Smooth muscle cell (in vitro differentiated cells): ENCODE measurements around the gene TMEM190. TPM values are rescaled to one million over a fixed set of nuclear protein-coding genes. Genes with fewer than 3 reads are reported as not detected.

ENCODE experiments used
- DNase-seq: peaks from one replicate; lab custom pipeline; 2025; ENCODE audit not compliant: unreplicated experiment; lab: John Stamatoyannopoulos, UW
- H2AFZ ChIP-seq: fragments of 200-600 bp; sonication (generic); 2 replicates; pipeline ENCODE4 v1.6.0; 2016; ENCODE audit warnings: antibody characterized with exemption, low read depth, mild to moderate bottlenecking
- H3F3A ChIP-seq: fragments of 200-600 bp; sonication (generic); 2 replicates; pipeline ENCODE4 v1.6.0; 2017; ENCODE audit warnings: antibody characterized with exemption, low read depth
- H3K27ac ChIP-seq: fragments of 200-600 bp; sonication (generic); 2 replicates; pipeline ENCODE4 v1.5.1; 2016; ENCODE audit warnings: low read depth, mild to moderate bottlenecking
- H3K27me3 ChIP-seq: fragments of 200-600 bp; sonication (generic); 2 replicates; pipeline ENCODE4 v1.6.1; 2016; ENCODE audit warnings: low read depth, mild to moderate bottlenecking
- H3K36me3 ChIP-seq: fragments of 200-600 bp; sonication (generic); 2 replicates; pipeline ENCODE4 v1.5.1; 2016; ENCODE audit warnings: low read depth
- H3K4me1 ChIP-seq: fragments of 200-600 bp; sonication (generic); 2 replicates; pipeline ENCODE4 v1.5.1; 2016; ENCODE audit warnings: low read depth
- H3K4me2 ChIP-seq: fragments of 200-600 bp; sonication (generic); 2 replicates; pipeline ENCODE4 v1.6.0; 2016; ENCODE audit warnings: mild to moderate bottlenecking
- H3K4me3 ChIP-seq: fragments of 200-600 bp; sonication (generic); 2 replicates; pipeline ENCODE4 v1.5.1; 2016; ENCODE audit warnings: mild to moderate bottlenecking
- H3K79me2 ChIP-seq: fragments of 200-600 bp; sonication (generic); 2 replicates; pipeline ENCODE4 v1.6.0; 2016; ENCODE audit warnings: low read depth, mild to moderate bottlenecking
- H3K9ac ChIP-seq: fragments of 200-600 bp; sonication (generic); 2 replicates; pipeline ENCODE4 v1.6.0; 2016; ENCODE audit warnings: low read depth
- H3K9me3 ChIP-seq: fragments of 200-600 bp; sonication (generic); replicated peaks from 2 replicates; pipeline ENCODE4 v1.5.1; 2016; ENCODE audit warnings: low read depth
- H4K20me1 ChIP-seq: fragments of 200-600 bp; sonication (generic); 2 replicates; pipeline ENCODE4 v1.6.0; 2016; ENCODE audit warnings: low read depth
- WGBS: methylation state at CpG from one replicate; pipeline ENCODE4 v1.1.7; 2016; ENCODE audit warnings: low lambda C conversion rate; 5-methylcytosine and 5-hydroxymethylcytosine counted together
- polyA plus RNA-seq: library from polyadenylated mRNA; unstranded; fragments of >200 nt; fragmentation: Nextera tagmentation; extraction: Ambion mirVana; gene quantifications from 2 replicates; pipeline ENCODE4 v1.2.1, GENCODE V29; 2016
- total RNA-seq: library from RNA; depleted of rRNA; stranded (reverse); fragments of >200 nt; gene quantifications from 2 replicates; pipeline ENCODE4 v1.2.3, GENCODE V29; 2014
- TF ChIP-seq, protein P1 (sequence below): fragments of 200-600 bp; sonication (generic); IDR thresholded peaks from 2 replicates; pipeline ENCODE4 v1.5.1; 2017; ENCODE audit warnings: borderline replicate concordance, mild to moderate bottlenecking, antibody characterized with exemption; ENCODE audit not compliant: insufficient read depth, poor library complexity, severe bottlenecking

TMEM190 gene
- total and polyA plus RNA-seq, 2 experiments from 2014 or later: 8.2 TPM; not detected in 1

- Histone ChIP-seq H3K9ac (no peak overlapping the region), H3K4me3 (no peak overlapping the region), H3K79me2 (peaks cover 10% of the 10 kb centered on the region), H3K9me3 (no peaks in the 10 kb centered on the region), H3K27me3 (no peaks in the 10 kb centered on the region), H3K4me2 (no peak overlapping the region), H3K4me1 (no peaks in the 10 kb centered on the region), H3F3A (no peaks in the 10 kb centered on the region), H3K27ac (no peak overlapping the region), H2AFZ (no peak overlapping the region), H4K20me1 (peaks cover 4% of the 10 kb centered on the region), H3K36me3 (no peaks in the 10 kb centered on the region)
- TF ChIP-seq, protein P1, sequence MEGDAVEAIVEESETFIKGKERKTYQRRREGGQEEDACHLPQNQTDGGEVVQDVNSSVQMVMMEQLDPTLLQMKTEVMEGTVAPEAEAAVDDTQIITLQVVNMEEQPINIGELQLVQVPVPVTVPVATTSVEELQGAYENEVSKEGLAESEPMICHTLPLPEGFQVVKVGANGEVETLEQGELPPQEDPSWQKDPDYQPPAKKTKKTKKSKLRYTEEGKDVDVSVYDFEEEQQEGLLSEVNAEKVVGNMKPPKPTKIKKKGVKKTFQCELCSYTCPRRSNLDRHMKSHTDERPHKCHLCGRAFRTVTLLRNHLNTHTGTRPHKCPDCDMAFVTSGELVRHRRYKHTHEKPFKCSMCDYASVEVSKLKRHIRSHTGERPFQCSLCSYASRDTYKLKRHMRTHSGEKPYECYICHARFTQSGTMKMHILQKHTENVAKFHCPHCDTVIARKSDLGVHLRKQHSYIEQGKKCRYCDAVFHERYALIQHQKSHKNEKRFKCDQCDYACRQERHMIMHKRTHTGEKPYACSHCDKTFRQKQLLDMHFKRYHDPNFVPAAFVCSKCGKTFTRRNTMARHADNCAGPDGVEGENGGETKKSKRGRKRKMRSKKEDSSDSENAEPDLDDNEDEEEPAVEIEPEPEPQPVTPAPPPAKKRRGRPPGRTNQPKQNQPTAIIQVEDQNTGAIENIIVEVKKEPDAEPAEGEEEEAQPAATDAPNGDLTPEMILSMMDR: no peak
- no peak for DNase-seq
- WGBS: 71% methylated on average over 7 of the region's 7 CpGs
Measured at GRCh38 chr19:55336101-55336500, 40.5 kb upstream of the TMEM190 start.

DNA sequence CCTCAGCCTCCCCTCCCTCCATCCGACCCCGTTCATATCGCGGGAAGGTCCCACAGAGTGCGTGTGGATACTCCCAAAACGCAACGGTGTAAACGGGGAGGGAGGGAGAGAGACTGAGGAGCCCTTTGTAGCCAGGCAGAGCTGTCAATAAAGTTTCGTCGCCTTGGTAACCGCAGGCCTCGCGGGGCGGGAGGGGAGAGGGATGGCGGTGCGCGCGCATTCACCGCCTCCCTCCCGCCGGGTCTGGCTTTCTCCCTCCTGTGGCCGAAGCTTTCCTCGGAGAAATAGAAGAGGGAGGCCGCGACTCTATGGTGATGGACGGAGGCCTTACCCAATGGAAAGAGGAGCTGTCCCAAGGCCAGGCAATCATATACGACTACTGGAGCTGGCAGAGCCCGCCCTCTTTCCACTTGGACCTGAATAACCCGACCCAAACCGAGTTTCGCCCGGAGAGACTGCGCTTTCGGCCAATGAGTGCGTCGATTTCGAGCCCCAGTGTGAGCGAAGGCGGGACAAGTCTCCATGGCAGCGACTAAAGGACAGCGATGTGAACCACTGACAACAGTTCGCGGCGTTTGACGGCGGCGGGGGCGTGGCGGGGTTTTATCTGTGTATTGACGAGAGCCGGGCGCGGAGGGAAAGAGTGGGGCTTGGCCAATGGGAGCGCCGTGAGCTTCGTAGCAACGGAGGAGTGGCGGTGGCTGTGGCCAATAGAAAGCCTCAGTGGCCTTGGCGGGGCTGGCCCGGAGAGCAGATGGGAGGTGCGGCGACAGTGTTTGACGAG is 37.3 kb upstream of the TMEM190 start, which contains the start of gene KMT5C:
Gene KMT5C (plus strand): TSS at position 772 of the 784 bp plus-strand sequence. CDS start 2,061 bp downstream, outside the sequence.
- peak within 1 kb of the TSS; percentile 99 for H3K9ac ChIP-seq
- TF ChIP-seq, protein P1: no peak
- peaks cover 12% of the 10 kb centered on the region for H4K20me1 ChIP-seq
- H3K4me3 ChIP-seq: peak within 1 kb of the TSS; percentile 69
- H3K36me3 ChIP-seq: no peaks in the 10 kb centered on the region
- peak within 1 kb of the TSS; percentile 99 for H3K4me2 ChIP-seq
- 2% methylated on average over 60 of the region's 63 CpGs for WGBS
- no peaks in the 10 kb centered on the region for H3K9me3 ChIP-seq
- peaks cover 15% of the 10 kb centered on the region for H3K79me2 ChIP-seq
- no peak within 1 kb of the TSS for H2AFZ ChIP-seq
- H3K27ac ChIP-seq: peak within 1 kb of the TSS; percentile 99
- H3K27me3 ChIP-seq: no peaks in the 10 kb centered on the region
- peak; percentile 99 for DNase-seq
- H3K4me1 ChIP-seq: peaks cover 8% of the 10 kb centered on the region
- no peaks in the 10 kb centered on the region for H3F3A ChIP-seq

- Histone ChIP-seq H3K27me3 (no peaks in the 10 kb centered on the region), H3K79me2 (peaks cover 15% of the 10 kb centered on the region), H3K9ac (peak overlapping the region; percentile 87), H3K36me3 (no peaks in the 10 kb centered on the region), H3K27ac (peak overlapping the region; percentile 77), H3K9me3 (no peaks in the 10 kb centered on the region), H2AFZ (no peak overlapping the region), H3F3A (no peaks in the 10 kb centered on the region), H3K4me1 (peaks cover 8% of the 10 kb centered on the region), H3K4me2 (peak overlapping the region; percentile 99), H3K4me3 (peak overlapping the region; percentile 69), H4K20me1 (peaks cover 12% of the 10 kb centered on the region)
- TF ChIP-seq, protein P1: no peak
- 13% methylated on average over 8 of the region's 44 CpGs for WGBS
- no peak for DNase-seq
Measured at GRCh38 chr19:55339889-55340783, 36.5 kb upstream of the TMEM190 start.
